NCI-H1694 (cell line): ENCODE measurements around the gene FGFBP1.
"Not testable (repeated sequence)": the region's sequence is repeated elsewhere in the genome, so short reads cannot be mapped to it uniquely, and the experiment has no call there.

Source experiments
- DNase-seq: peaks from one replicate; lab custom pipeline; 2025; lab: John Stamatoyannopoulos, UW

FGFBP1 gene

DNA sequence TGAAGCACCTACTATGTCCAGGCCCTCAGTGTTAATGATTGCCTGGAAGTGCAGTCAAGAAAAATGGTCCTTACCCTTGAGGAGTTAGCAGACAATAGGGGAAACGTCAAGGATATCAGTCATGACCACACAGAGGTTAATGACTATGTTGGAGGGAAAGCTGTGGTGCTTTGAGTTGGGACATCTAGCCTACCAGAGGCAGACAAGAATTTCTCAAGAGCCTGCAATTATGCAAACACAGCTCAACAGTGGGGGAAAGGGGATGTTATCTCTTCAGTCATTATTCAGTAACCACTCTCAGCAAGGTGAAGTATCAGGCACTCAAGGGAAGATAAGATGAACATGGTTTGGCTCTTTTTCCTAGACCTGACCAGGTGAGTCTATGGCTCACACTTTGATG is 7.0 kb upstream of the FGFBP1 start:
- DNase-seq: no peak

DNA sequence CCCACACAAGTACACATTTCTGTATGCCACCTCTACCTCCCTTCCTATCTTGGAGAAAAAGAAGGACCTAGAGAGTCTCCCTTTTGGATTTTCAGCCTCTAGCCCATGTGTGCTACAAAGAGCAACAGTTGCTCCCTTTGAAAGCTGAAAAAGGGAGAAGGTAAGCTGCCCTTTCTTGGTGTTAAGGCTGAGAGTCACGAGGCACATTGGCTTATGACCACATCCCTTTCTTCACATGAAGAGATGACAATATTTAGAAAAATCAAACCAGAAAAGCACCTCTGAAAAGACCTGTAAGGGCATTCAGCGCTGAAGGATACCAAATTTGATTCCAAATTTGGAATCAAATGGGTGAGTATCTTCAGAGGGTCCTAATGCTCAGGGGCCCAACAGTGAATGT is 6.4 kb upstream of the FGFBP1 start:
- DNase-seq: no peak

DNA sequence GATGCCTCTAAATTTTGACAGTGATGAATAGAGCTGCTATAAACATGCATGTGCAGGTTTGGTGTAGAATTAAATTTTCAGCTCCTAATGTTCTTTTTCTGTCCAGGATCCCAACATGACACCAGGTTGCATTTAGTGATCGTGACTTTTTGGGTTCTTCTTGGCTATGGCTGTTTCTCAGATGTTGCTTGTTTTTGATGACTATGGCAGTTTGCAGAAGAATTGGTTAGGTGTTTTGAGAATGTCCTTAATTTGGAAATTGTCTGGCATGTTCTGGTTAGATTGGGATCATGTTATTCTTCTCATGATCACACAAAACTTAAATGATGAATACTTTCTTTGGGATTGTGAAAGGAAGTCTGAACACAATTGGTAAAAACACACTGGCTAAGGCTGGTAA is 3.7 kb upstream of the FGFBP1 start:
- DNase-seq: no peak

DNA sequence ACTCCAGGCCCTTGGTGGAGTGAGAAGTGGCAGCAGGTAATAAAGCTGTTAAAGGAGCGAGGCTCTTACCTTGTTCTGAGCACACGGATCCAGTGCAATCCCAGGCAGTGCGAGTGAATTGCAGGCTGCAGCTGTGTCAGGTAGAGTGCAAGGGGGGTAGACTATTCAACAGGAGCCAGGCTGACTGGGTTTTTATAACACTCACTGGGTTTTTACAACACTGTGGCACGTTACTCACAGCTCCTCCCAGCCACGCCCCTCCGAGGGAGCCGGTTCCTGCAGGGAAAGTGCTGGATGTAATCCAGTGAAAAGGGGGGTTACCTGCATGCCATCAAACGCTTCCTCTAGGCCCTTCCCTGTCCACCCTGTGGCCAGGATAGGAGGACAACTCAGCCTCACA is 358 bp downstream of the FGFBP1 start:
- DNase-seq: no peak

DNA sequence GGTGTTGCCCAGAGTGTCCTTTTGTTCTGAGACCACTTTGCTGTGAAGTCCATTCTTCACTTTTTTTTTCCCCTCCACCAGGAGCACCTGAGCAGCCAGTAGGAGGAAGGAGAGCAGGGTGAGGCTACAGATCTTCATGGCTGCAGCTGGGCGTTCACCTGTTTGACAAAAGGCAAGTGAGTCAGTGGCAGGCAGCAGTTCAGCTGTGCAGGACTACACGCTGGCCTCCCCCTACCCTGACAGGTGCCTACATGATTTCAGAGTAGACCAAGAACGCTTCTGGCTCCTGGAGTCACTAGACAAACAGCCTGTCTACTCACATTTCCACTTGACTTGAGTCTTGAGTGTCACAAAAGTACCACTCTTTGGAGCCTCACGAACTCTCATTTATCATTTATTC is 2.0 kb downstream of the FGFBP1 start:
- no peak for DNase-seq

DNA sequence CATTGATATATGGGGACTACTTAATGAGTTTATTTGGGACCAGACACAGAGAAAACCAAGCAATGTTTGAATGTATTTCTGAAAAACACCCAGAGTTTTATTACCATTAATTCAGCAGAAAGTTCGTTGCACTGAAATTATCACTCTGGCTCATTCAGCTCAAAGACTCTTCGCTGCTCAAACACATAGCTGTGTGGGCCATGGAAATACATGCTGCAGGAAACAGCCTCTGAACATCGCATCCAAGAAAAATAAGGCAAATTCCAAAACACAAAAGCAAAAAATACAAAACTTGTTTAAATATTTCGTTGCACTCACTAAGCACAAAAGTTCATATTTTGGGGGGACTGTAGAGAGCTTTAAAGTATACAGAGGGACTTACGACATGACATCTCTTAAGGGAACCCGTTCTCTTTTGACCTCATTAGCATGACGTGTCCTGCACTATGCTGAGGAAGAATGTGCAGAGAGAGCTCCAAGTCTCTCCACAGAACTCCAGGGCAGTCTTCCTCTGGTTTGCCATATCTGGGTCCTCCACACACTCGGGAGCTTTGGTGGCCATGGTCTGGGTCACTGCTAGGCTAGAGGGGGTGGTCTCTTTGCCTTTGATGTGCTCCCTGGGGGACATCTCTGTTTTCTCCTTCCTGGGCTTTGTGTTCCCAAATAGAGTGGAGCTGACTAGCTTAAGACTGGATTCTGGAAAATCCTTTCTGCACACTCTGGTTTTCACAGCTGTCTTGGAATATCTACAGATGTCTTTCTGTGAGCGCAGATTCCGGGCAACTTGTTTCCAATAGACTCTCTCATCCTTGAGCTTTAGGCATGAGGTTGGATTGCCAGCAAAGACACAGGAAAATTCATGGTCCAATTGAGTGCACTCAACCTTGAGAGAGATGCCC is 2.8 kb downstream of the FGFBP1 start:
- no peak for DNase-seq

DNA sequence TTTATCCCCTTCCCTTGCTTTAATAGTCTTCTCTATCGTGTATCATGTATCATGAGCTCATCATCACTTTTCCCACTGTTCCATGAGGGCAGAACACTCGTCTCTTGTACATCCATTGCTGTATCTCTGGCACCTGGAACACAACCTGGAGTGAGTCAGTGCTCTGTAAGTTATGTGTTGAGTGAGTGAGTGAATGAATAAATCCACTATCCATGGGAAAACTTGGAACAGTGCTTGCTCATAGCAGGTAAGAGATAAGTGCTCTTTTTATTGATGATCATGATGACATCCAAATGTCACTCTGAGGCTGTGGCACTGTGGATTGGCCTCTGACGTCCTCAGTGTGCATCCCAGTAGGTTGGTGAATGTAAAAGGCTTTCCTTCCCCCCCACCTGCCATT is 4.3 kb downstream of the FGFBP1 start:
- no peak for DNase-seq

DNA sequence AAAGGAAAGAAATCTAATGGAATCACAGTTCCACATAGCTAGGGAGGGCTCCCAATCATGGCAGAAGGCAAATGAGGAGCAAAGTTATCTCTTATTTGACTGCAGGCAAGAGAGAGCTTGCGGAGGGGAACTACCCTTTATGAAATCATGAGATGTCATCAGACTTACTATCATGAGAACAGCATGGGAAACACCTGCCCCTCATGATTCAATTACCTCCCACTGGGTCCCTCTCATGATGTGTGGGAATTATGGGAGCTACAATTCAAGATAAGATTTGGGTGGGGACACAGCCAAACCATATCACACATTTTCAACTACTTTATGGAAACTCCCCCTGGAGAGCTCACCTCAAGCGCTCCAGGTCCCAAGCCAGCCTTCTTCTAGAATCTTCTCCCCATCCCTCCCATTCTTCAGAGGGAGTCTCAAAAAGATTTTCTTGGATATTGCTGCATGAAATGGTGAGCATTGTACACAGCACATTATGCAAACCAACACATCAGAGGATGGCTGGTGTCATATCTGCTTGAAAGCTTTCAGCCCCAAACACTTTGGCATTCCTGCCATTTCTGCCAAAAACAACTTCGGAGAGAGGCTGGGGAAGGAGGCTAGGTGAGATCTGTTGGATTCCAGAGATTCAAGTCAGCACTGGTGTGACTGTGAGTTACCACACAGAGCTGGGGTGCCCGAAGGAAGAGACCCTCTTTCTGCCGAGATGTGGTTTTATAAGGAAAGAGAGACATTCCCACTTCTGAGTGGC is 6.9 kb downstream of the FGFBP1 start:
- no peak for DNase-seq

DNA sequence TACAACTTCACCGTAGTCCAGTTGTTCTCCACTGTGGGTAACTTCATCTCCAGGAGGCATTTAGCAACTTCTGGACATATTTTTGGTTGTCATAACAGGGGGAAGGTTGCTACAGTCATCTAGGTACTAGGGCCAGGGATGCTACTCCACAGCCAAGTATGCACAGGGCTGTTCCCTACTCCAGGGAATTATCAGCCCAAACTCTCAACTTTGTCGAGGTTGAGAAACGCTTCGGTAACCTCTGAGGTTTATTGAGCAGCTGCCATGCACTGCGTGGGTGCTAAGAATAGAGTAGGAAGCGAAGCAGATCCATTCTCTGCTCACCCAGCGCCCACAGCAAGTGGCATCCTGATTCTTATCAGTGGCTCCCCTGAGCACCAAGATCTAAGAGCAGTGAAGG is 8.2 kb downstream of the FGFBP1 start:
- DNase-seq: no peak

DNA sequence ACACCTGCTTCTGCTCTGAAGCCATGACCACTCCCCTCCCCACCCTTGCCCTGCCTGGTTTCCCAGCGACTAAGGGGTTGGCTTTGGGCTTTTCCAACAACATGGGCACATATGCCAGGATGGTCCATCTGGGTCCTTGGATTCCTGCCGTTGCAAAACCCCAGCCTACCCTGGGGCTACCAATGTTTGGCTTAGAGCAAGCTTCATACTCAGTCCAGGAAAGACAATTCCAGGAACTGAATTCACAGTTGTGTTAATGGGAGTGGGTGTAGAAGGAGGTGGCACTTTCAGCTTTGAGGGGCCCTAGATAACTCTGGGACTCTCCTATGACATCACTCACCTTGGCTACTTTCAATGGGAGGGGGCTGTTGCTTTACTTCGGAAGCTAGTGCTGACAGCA is 9.0 kb downstream of the FGFBP1 start:
- DNase-seq: no peak

DNA sequence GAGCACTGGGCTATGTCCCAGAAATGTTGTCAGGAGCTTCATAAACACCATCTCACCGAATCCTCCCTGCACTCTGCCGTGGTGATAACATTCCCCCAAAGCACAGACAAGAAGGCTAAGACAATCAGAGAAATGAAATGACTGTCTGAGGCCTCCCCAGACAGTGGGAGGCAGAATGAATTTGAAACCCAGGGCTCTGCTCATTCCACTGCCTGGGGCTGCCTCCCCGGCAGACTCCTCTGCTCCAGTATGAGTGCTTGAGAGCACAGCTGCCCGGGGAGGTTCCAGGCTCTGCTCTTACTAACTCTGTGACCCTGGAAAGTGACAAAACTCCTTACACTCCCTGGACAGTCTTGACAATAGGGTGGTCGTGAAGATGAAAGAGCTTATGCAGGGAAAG is 9.7 kb downstream of the FGFBP1 start:
- no peak for DNase-seq

DNA sequence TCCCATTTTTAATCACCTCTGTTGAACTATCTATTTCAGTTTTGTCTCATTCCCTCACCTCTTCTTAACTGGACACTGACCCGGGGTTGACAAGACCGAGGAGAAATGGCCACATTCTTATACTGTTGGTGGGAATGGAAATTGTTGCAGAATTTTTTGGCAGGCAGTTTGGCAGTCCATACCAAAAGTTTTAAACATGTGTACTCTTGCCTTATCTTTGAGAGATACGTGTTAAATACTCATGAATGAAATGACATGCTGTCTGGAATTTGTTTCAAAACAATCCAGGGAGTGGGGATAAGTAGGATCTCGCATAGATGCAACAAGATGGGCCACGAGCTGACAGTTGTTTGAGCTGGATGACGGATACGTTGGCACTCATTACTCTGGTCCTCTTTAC is 12.1 kb downstream of the FGFBP1 start:
- DNase-seq: no peak

DNA sequence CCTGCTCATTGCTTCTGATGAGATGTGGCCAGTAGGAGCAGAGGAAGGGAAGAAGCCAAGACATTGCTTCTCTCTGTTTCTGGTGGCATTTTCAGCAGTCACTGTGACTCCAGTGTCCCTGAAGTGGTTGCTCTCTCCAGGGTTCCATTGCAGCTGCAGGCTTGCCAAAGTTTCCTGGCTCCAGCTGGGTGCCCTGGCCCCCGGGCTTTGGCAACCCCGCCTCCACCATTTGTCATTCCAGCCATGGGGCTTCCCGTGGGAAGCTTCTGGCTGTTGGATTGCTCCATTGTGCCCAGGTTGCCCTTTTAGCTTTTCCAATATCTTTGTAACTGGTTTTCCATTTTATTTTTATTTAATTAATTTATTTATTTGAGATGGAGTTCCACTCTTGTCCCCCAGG is 12.7 kb downstream of the FGFBP1 start:
- DNase-seq: no peak

DNA sequence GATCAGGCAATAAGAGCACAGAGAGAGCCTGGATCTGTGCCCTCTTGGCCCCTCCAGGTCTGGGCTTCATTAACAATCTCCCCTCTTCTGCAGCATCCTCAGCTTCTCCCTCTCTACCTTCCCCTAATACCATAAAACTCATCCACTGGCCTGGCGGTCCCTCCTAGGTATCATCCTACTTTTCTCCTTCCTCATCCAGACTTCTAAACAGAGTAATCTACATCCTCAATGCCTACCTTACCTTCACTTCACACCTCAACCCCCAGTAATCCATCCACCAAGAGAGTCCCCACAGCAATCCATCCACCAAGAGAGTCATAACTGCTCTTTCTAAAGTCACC is 17.0 kb downstream of the FGFBP1 start:
- DNase-seq: no peak

DNA sequence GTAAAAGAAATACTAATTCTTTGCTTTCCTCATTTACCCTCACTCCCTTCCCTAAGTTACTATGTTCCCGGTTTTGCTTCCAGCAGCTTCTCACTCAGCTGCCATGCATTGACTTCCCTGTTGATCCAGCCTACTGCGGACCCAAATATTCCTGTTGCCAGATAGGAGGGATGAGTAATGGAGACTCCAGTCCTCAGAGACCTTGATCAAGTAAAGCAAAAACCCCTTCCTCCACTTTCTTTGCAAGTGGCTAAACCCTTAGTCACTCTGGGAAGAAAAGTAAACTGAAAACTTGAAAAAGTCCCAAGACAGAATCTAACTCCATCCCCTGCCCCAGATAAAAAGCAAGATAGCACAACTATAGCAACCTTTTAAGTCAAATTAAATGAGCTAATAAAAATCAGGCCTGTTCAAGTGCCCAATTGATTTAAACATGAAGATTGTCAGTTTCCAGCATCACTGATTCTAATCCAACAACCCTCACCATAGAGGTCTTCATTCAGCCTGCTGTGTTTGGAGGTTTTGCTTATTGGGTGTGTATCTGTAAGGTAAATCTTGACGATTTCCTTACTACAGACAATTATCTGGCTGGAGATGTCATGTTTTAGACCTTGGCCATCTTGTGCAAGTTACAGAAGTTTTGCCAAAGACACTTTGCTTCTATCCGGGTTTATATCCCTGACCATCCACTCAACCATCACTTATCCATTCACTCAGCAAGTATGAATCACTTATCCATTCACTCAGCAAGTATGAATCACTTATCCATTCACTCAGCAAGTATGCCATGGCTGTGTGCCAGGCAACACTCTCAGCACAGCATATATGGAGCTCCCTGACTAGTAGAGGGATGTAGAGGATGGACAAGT is 17.6 kb downstream of the FGFBP1 start:
- no peak for DNase-seq

DNA sequence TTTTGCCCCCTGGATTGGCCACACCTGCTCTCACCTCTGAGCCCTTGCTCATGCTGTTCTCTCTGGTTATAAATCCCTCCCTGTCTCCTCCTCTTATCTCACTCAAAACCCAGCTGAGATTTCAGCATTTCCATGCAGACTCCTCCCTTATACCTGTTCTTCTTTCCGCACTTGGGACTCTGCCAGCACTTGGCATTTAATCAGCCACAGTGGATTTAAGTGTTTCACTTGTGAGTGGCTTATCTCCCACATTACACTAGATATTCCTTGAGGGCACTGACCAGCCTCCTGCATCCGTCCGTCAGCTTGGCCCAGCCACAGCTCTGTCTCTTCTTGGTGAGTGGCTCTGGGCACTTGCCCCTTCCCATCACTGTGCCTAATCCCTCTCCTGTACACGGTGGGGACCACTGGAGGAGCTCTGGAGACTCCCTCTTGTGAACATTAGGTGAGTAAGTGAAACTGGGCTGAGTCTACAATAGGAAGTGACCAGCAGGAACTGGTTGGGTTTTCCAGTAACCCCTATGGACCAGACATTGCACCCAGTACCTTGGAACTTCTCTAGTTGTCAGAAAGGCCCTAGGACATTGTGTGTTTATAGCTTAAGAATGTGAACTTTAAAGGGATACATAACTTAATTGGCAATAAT is 19.9 kb downstream of the FGFBP1 start:
- DNase-seq: no peak

DNA sequence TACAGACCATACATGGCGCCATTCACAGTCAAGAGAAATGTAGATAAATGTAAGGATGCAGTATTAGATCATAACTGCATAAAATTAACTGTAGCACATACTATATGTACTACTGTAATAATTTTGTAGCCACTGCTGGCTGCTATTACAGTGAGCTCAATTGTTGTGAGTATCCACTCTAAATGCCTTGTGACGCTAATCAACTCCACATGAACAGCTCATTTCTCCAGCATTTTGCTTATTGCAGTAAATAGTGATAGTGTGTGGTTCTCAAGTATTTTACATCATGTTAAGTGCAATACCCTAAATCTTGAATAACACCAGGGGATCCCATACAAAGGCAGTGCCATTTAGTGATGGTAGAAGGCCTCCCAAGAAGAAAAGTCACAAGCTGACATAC is 21.2 kb downstream of the FGFBP1 start:
- DNase-seq: no peak

DNA sequence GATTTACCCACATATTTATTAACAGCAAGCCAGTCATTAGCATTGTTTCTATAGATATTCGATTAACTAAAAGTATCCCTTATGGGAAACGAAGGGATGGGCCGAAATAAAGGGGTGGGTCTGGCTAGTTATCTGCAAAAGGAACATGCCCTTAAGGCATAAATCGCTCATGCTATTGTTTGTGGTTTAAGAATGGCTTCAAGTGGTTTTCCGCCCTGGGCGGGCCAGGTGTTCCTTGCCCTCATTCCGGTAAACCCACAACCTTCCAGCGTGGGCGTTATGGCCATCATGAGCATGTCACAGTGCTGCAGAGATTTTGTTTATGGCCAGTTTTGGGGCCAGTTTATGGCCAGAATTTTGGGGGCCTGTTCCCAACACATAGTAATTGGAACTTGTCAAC is 22.2 kb downstream of the FGFBP1 start:
- not testable (repeated sequence) for DNase-seq

DNA sequence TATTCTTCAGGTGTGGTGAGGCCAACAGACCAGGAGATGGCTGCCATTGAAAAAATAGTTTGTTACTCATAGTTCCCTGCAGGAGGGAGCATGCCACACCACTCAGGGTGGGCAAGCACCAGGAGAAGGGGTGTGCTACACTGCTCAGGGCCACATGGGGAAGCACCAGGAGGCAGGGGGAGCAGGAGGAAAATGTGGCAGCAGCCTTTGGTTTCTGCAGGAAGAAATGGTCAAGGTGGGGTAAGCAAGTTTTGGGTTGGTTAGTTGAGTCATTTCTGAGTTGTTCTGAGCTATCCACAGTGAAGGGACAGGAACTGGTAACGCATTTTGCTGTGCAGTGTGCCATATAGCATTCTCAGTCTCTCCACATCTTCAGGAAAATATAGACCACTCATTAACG is 23.8 kb downstream of the FGFBP1 start:
- no peak for DNase-seq

DNA sequence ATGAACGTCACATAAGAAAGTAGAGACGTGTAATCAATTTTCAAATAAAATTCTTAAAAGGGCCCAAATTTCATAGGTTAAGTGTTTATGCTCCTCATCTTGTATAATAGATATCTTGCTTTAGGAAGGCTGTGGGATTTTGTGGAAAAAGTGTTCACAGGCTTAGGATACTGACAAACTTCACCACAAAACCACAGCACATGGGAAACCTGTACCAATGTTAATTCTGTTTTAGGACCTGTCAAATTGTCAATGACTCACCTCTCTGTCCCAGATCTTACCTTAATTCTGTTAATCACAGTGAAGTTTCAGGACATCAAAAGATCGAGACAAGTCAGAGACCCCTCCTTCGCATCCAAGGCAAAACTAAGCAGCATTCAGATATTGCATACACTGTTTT is 24.2 kb downstream of the FGFBP1 start:
- no peak for DNase-seq

DNA sequence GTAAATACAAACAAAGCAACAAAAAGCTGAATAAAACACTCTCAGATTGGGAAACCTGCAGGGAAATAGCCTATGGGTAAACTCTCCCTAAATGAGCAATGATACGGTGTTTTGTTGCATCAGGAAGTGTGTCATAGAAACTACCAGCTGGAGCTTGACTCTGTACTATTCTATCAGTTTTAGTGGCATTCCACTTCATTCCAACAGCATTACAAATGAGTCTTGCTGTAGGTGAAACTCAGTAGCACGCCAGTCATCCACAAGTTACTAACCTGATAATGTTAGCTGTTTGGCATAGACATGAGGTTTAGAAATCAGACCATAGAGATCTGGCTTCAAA is 24.9 kb downstream of the FGFBP1 start:
- no peak for DNase-seq

DNA sequence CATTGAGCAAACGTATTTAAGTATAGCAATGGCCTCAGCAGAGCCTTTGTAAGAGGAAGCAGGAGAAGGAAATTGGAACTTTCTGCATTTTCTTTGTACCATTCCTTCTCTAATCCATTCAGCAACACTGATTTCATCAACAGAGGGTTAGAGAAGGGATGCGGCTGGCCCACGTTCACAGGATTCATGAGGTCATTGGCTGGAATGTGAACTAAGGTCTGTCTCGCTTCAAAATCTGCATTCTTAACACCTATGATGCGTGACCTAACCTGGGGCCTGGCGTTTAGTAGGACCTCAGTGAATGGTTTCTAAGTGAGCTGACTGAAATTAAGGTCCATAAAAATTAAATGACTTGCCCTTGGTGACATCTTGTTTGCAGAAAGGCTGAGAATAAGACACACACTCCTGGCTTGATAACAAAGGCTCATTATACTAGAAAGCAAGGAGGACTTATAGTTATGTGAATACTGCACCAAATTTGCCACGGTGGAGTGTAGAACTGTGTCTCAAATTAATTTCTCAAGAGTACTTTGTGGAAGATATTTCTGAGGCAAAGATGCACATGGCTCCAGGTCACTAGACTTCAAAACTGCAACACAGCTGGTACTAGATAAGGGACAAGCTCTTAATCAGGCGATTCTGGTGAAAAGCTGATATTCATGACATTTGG is 25.4 kb downstream of the FGFBP1 start:
- DNase-seq: no peak
